A172 (cell line): ENCODE data around the gene ARPC5L. TPM values are rescaled to one million over a fixed set of nuclear protein-coding genes. Genes with fewer than 3 reads are reported as not detected.
"Not testable (repeated sequence)": the region's sequence is repeated elsewhere in the genome, so short reads cannot be mapped to it uniquely, and the experiment has no call there.

Source experiments
- DNase-seq: peaks from one replicate; pipeline ENCODE4 v3.0.0-alpha.2; 2015; ENCODE audit warnings: low spot score
- total RNA-seq: library from RNA; depleted of rRNA; stranded (reverse); fragments of >200 nt; shearing (Covaris generic); gene quantifications from 2 replicates; pipeline ENCODE4 v1.2.3, GENCODE V29; 2014; rRNA removed

ARPC5L gene
- total RNA-seq, 1 experiment from 2014 or later, result 62.1 TPM

DNA sequence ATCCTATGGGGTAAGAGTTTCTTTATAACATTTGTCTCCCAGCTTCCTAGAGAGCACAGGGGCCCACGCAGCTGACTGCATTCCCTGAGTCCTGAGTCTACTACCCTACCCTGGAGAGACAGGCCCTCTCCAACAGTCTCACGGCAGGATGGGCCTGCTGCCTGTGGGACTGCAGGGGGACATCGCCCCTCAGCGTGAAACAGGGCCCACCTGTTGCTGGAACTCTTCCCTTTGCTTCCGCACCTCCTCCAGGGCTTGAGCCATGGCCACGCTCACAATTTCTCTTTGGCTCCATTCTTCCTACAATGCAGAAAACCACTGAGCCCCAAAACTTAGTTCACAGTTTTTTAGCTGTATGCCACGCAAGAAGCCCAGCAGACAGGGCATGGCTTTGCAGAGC is 28.2 kb downstream of the ARPC5L start:
- no peak for DNase-seq

DNA sequence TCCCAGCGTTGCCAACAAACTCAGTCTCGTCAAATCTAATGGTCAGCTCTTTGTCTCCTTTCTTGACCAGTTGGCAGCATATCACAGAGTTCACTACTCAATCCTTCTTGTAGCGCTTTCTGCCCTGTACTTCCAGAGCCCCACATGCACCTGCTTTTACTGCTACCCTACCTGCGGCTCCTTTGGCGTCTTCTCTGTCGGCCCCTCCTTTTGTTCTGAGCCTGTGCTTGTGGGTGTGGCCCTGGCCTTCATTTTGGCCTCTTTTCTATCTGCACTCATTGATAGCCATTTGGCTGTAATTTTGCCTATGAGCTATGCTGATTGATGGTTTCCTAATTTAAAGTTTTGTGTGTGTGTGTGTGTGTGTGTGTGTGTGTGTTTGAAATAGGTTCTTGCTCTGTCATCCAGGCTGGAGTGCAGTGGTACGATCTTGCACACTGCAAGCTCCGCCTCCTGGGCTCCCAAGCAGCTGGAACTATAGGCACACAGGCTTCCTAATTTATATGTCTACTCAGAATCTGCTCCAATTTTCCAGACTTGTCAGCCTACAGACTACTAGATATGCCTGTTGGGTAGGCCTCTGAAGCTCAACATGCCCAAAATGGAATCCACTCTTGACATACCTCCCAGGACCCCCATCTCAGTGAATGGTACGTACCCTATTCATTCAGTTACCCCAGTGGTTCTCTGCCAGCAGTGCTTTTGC is 32.3 kb downstream of the ARPC5L start:
- DNase-seq, result no peak

DNA sequence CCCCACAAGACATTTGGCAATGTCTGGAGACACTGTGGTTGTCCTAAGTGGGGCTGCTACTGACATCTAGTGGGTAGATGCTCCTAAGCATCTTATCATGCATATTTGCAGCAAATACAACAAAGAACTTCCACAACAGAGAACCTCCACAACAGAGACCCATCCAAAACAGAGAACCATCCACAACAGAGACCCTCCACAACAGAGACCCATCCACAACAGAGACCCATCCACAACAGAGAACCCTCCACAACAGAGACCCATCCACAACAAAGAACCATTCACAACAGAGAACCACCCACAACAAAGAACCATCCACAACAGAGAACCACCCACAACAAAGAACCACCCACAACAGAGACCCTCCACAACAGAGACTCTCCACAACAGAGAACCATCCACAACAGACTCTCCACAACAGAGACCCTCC is 32.8 kb downstream of the ARPC5L start:
- peak; percentile 41 for DNase-seq

DNA sequence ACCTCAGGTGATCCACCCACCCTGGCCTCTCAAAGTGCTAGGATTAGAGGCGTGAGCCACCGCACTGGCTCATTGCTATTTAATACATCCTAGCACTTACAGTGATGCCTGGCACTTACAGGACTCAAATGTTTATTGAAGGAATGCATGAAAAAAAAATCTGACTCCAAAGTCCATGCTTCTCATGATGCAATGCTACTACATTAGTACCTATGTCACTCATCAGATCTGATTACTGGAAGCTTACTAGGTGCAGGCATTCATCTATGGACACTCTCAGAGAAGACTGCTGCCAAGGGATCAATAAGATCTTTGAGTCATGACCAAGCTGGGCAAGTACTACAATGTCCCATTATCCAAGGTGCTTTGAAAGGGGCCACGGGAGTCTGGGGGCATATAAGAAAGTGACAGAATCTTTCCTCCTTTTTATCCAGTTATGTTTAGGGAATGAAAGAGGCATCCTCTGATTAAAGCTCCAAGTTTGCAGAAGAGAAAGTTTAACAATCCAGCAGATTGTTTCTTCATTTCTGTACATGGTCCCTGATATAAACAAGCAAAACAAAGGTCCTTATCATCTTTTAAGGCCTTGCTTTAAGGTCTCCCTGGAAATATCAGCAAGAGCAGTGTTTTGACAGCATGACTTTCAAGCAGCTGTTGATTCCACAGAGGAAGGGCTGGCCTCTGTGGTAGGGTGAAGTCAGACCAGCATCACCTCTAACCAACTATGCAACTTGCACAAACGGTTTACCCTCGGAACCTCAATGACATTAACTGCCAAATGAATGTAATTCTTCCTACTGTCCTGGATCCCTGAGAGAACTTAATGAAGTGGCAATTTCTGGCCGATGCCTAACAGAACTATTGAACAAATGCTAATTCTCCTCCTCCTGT is 35.9 kb downstream of the ARPC5L start:
- no peak for DNase-seq

GRCh38 chr9:124899845-124900244 is 37.9 kb downstream of the ARPC5L start:
- no peak for DNase-seq

GRCh38 chr9:124906966-124907365 is 45.0 kb downstream of the ARPC5L start:
- no peak for DNase-seq

- no peak for DNase-seq
Observed at GRCh38 chr9:124908098-124908497, 46.2 kb downstream of the ARPC5L start.

DNA sequence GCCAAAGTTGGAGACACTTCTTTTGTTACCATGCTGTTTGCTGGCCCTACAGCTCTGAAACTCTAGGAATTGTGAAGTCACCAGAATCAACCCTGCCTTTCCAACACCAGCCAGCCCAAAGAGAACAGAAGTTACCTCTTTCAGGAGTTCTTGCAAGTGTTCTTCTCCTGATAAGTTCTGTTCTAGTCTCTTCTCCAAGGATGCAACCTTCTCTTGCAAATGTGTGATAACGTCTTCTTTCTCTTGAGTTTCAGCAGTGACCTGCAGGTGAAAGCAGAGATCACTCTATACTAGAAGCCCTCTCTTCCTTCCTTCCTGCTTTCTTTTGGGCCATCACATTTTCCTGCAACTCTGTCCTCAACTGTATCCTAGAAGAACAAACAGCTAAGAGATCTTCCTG is 49.8 kb downstream of the ARPC5L start:
- DNase-seq, result no peak

DNA sequence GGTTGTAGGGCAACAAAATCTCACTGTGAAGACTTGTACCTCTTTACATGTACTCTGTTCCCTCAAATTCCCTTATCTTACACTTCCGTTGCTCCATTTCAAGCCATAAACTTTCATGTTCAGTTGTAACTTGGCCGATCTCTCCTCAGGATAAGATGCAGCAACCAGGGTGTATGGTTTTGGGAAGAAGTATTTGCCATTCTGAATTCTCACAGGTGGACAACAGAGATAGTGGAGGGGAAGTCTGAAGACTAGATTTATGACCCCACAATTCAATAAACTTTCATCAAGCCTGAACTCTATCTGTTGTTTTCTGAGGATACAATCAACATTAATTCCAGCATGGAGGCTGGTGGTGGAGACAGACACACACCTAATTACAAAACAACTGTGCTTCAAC is 51.4 kb downstream of the ARPC5L start:
- no peak for DNase-seq

- DNase-seq, result no peak
Observed at GRCh38 chr9:124914753-124915405, 52.9 kb downstream of the ARPC5L start.

GRCh38 chr9:124920394-124920793 is 58.5 kb downstream of the ARPC5L start:
- DNase-seq, result not testable (repeated sequence)

Other genes with a start within 250 kb of the ARPC5L start
- 0.28 and 1.2 TPM in 2 replicates for gene NR6A1, start 90.8 kb upstream of the ARPC5L start, total RNA-seq
- gene OLFML2A, start 85.0 kb upstream of the ARPC5L start, total RNA-seq, result 12.0 and 18.0 TPM in 2 replicates
- gene WDR38, start 8.7 kb upstream of the ARPC5L start, total RNA-seq, result not detected in 2 replicates
- 2,941 and 5,977 TPM in 2 replicates for gene RPL35, start 173 bp upstream of the ARPC5L start, total RNA-seq
- gene GOLGA1, start 79.0 kb downstream of the ARPC5L start, total RNA-seq, result 19.3 and 24.3 TPM in 2 replicates